ENCODE results near the gene PPP3R1. TPM values are rescaled to one million over a fixed set of nuclear protein-coding genes. Genes with fewer than 3 reads are reported as not detected.

Gene PPP3R1
- total and polyA plus RNA-seq, 2 of the 8 experiments (the other 6 are each of a cell fraction or from before 2014, with no cell fraction given): 9.3 to 85.1 TPM

- no peak overlapping the region for H4K8ac ChIP-seq (ENCODE audit: extremely low read depth, insufficient read depth, low read length)
- H3K4ac ChIP-seq (replicated peaks; ENCODE audit: insufficient read length, low read depth, low read length): no peak overlapping the region
- no peak for TF ChIP-seq KDM4A (IDR thresholded peaks at IDR 0.05; ENCODE audit: low read depth, low read length, severe bottlenecking)
- TF ChIP-seq RFX5 (IDR thresholded peaks at IDR 0.05; ENCODE audit: borderline replicate concordance, low read depth, low read length): no peak
- TF ChIP-seq EP300 (IDR thresholded peaks at IDR 0.05; ENCODE audit: borderline replicate concordance in 1 of 2, low read depth in 2 of 2, low read length in 2 of 2): no peak
- no peak for TF ChIP-seq TAF7 (optimal IDR thresholded peaks at IDR 0.05; ENCODE audit: borderline replicate concordance, low read depth, low read length)
- TF ChIP-seq MAX (IDR thresholded peaks at IDR 0.05): no peak
- no peak for TF ChIP-seq ATF3 (IDR thresholded peaks at IDR 0.05; ENCODE audit: insufficient read depth, low read depth, low read length)
- no peak for TF ChIP-seq SIX5 (IDR thresholded peaks at IDR 0.05; ENCODE audit: low read depth, low read length)
- TF ChIP-seq BCL11A (IDR thresholded peaks at IDR 0.05; ENCODE audit: low read depth in 2 of 2, low read length in 2 of 2): no peak
- no peak for TF ChIP-seq JUN (IDR thresholded peaks at IDR 0.05; ENCODE audit: low read depth, low read length)
- no peak for TF ChIP-seq NANOG (IDR thresholded peaks at IDR 0.05; ENCODE audit: insufficient read depth, low read depth, low read length, poor library complexity, severe bottlenecking)
- TF ChIP-seq POLR2AphosphoS5 (IDR thresholded peaks at IDR 0.05; ENCODE audit: low read depth, low read length): no peak
- H3K23ac ChIP-seq (ENCODE audit: insufficient read length): no peak overlapping the region
- peaks cover 5% of the 10 kb centered on the region; the same call in 1 of the 2 replicates for H3K23me2 ChIP-seq (ENCODE audit: low read depth, low read length)
- H3K4me1 ChIP-seq (replicated peaks in 1 of 4; ENCODE audit: control insufficient read depth in 3 of 4, insufficient read depth in 4 of 4, low read length in 3 of 4): peaks cover 0 to 10% (median 4%) of the 10 kb centered on the region in 4 experiments; a peak in 4 of 7 replicates
- H3K27ac ChIP-seq (ENCODE audit: low read depth, low read length): no peak overlapping the region
- FAIRE-seq (no peak), DNase-seq (ENCODE audit: low read depth in 1 of 2, low spot score in 2 of 2) (no peak)
- H3K4me3 ChIP-seq (ENCODE audit: extremely low read depth in 1 of 4, insufficient read depth in 2 of 4, low read depth in 3 of 4, low read length in 4 of 4): peak overlapping the region; percentile 91 to 95 (median 94)
- no peak overlapping the region for H3K14ac ChIP-seq (ENCODE audit: insufficient read length)
- peak overlapping the region; percentile 77 to 80 for H3K4me2 ChIP-seq (ENCODE audit: insufficient read depth in 1 of 2, low read depth in 2 of 2, low read length in 2 of 2)
- no peak overlapping the region for H4K5ac ChIP-seq (ENCODE audit: insufficient read length, low read depth, low read length)
- H3K79me2 ChIP-seq (ENCODE audit: control insufficient read depth in 1 of 2, insufficient read depth in 2 of 2, low read length in 2 of 2): peaks cover 40 to 72% of the 10 kb centered on the region in 2 experiments
- peaks cover 3% of the 10 kb centered on the region for H3K79me1 ChIP-seq (ENCODE audit: low read depth, low read length)
- H2BK5ac ChIP-seq (ENCODE audit: low read depth, low read length): no peak overlapping the region
- H3K56ac ChIP-seq (replicated peaks; ENCODE audit: insufficient read length, low read depth, low read length): no peak overlapping the region
- no peak overlapping the region for H2BK15ac ChIP-seq (ENCODE audit: low read length)
- no peak overlapping the region for H2BK120ac ChIP-seq (replicated peaks; ENCODE audit: low read depth, low read length)
- 72% methylated on average over 5 of the region's 5 CpGs; no CpG with 5 or more reads in 1 of the 2 experiments for WGBS, 2 experiments (ENCODE audit: extremely low coverage in 1 of 2, insufficient coverage in 1 of 2, insufficient read length in 1 of 2, insufficient replicate concordance in 2 of 2, low coverage in 1 of 2, low lambda C conversion rate in 2 of 2, missing lambda C conversion rate in 1 of 2)
- H3K18ac ChIP-seq (ENCODE audit: extremely low read depth, low read length): no peak overlapping the region
- H2BK12ac ChIP-seq (ENCODE audit: low read depth, low read length): no peak overlapping the region
- ChIA-PET POLR2A (ENCODE audit: partially characterized antibody) (interaction anchor here (0.9 kb wide), 1 partner anchor 16 kb away, joined by 5 read pairs; no protein-coding TSS in a partner anchor), CTCF (ENCODE audit: partially characterized antibody) (interaction anchor here (0.9 to 1.4 kb wide), 6 partner anchors 13 to 95 kb away, joined by 3 to 6 read pairs (median 3); partner anchors contain the start of gene PNO1)
- no peak overlapping the region for H2AK5ac ChIP-seq (ENCODE audit: low read depth, low read length)
- no peaks in the 10 kb centered on the region for H3K27me3 ChIP-seq (replicated peaks in 1 of 4; ENCODE audit: control insufficient read depth in 3 of 4, extremely low read depth in 1 of 4, insufficient read depth in 3 of 4, low read length in 3 of 4)
- peaks cover 22 to 33% of the 10 kb centered on the region in 2 experiments for H4K20me1 ChIP-seq (replicated peaks in 1 of 2; ENCODE audit: control insufficient read depth in 1 of 2, insufficient read depth in 2 of 2, low read length in 2 of 2)
- no peak overlapping the region for H4K91ac ChIP-seq (replicated peaks; ENCODE audit: insufficient read length, low read length)
- no peak overlapping the region for H2AFZ ChIP-seq (ENCODE audit: low read length)
- no peak overlapping the region for H2BK20ac ChIP-seq (ENCODE audit: low read length)
- H3K9me3 ChIP-seq (ENCODE audit: insufficient read depth in 2 of 2, low read depth in 1 of 2, low read length in 1 of 2): no peaks in the 10 kb centered on the region
- peaks cover 0 to 4% (median 0%) of the 10 kb centered on the region in 4 experiments; a peak in 1 of 8 replicates for H3K36me3 ChIP-seq (ENCODE audit: control insufficient read depth in 2 of 4, insufficient read depth in 4 of 4, low read length in 3 of 4)
- peak overlapping the region in 1 of 4 experiments; percentile 42; a peak in 1 of 7 replicates for H3K9ac ChIP-seq (replicated peaks in 1 of 4; ENCODE audit: extremely low read depth in 1 of 4, low read depth in 3 of 4, low read length in 3 of 4)
Measured at GRCh38 chr2:68250196-68250595, 2.1 kb downstream of the PPP3R1 start.

Data from H1 (cell line).